ENCODE data around the gene SPAG6. TPM values are rescaled to one million over a fixed set of nuclear protein-coding genes. Genes with fewer than 3 reads are reported as not detected.

Gene SPAG6
- total RNA-seq, 6 experiments from 2014 or later: not detected

DNA sequence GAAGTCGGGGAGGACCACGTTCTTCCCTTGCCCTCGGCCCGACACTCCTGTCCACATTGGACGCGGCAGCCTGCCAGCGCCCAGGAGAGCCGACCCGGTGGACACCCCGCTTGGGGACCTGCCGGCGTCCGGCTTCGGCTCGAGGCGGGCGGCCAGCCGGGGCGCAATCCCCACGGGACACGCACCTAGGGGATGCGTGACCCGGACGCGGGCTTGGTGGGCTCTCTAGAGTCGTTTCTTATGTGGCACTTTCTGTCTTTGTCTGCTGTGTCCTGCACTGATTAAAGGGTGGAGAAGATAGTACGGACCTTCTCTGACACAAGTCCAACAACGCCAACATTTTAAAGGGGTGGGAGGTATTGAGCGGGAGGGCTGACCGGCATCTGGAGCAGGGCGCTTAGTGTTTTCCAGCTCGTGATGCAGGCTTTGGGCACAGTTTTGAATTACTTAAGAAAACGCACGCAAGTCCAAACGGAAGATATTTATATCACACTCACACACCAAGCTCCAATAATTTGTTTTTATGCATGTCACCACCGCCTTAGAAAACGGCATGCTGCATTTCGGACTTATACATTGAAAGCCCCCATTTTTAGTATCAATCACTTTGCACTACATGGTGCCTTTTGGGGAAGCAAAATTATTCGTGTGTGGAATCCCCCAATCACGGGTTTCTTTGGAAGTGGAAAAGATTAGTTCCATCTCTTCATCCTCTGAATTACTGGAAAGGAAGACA is 3.9 kb upstream of the SPAG6 start:
- TF ChIP-seq, protein P1, sequence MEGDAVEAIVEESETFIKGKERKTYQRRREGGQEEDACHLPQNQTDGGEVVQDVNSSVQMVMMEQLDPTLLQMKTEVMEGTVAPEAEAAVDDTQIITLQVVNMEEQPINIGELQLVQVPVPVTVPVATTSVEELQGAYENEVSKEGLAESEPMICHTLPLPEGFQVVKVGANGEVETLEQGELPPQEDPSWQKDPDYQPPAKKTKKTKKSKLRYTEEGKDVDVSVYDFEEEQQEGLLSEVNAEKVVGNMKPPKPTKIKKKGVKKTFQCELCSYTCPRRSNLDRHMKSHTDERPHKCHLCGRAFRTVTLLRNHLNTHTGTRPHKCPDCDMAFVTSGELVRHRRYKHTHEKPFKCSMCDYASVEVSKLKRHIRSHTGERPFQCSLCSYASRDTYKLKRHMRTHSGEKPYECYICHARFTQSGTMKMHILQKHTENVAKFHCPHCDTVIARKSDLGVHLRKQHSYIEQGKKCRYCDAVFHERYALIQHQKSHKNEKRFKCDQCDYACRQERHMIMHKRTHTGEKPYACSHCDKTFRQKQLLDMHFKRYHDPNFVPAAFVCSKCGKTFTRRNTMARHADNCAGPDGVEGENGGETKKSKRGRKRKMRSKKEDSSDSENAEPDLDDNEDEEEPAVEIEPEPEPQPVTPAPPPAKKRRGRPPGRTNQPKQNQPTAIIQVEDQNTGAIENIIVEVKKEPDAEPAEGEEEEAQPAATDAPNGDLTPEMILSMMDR (IDR thresholded peaks at IDR 0.05): no peak
- Mint-ChIP-seq H3K9me3 (peaks cover 13% of the 10 kb centered on the region), H3K4me1 (ENCODE audit: low read depth) (peaks cover 24% of the 10 kb centered on the region), H3K4me3 (peak overlapping the region; percentile 91), H3K36me3 (ENCODE audit: low read depth) (peaks cover 21% of the 10 kb centered on the region), H3K27me3 (ENCODE audit: insufficient read depth) (peaks cover 50% of the 10 kb centered on the region), H3K27ac (peak overlapping the region; percentile 68)
- no peak for DNase-seq

DNA sequence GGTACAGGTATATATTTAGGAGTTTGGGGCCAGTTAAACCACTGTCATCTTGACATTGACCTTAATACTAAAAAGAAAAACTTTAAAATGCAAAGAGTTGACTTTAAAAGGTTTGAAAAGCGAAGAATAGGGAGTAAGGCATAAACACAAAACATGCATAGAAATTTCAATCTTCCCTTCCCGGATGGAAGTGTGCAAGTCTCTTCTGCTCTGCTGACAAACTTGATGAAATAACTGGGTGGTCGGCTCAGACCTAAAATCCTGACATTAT is 3.4 kb upstream of the SPAG6 start:
- TF ChIP-seq, protein P1 (IDR thresholded peaks at IDR 0.05): no peak
- H3K9me3 Mint-ChIP-seq: peaks cover 12% of the 10 kb centered on the region
- H3K27me3 Mint-ChIP-seq (ENCODE audit: insufficient read depth): peaks cover 49% of the 10 kb centered on the region
- H3K4me3 Mint-ChIP-seq: peak overlapping the region; percentile 91
- peaks cover 23% of the 10 kb centered on the region for H3K4me1 Mint-ChIP-seq (ENCODE audit: low read depth)
- DNase-seq: no peak
- peaks cover 22% of the 10 kb centered on the region for H3K36me3 Mint-ChIP-seq (ENCODE audit: low read depth)
- no peak overlapping the region for H3K27ac Mint-ChIP-seq

DNA sequence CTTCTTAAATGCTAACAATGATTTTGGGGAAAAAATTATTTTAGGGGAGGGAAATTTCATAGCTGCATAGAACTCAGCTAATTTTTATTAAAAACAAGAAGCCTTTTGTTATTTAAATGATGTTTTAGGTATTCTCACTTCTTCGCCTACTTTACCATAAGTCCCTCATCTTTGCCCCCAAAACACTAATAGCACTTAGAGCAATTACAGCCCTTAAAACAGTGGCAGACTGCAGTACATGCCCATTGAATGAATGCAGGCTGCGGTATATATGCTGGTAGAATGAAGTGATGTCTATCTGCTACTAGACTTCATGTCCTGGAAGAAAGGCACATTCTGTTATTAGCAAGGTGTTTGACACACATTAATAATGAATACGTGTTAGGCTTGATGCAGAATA is 2.9 kb upstream of the SPAG6 start:
- TF ChIP-seq, protein P1 (IDR thresholded peaks at IDR 0.05): no peak
- Mint-ChIP-seq H3K4me1 (ENCODE audit: low read depth) (peaks cover 18% of the 10 kb centered on the region), H3K27ac (no peak overlapping the region), H3K9me3 (peaks cover 6% of the 10 kb centered on the region), H3K36me3 (ENCODE audit: low read depth) (peaks cover 17% of the 10 kb centered on the region), H3K4me3 (no peak overlapping the region), H3K27me3 (ENCODE audit: insufficient read depth) (peaks cover 47% of the 10 kb centered on the region)
- no peak for DNase-seq

DNA sequence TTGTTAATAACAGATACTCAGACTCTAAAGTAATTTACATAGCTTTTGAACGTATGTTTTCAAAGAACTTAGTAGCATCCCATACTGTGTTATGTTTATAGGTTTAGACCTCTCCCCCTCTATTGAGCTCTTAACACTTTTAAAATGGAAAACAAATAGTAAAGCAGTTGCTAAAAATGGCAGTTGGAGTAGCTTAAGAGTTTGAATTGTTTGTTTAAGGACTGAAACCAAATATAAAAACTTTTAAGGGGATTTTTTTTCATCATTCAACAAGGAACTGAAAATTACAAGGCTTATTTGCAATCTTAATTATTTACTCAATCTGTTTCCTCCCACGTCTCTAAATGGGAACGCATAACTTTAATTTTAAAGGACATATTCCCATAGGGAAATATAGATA is 1.6 kb upstream of the SPAG6 start:
- Mint-ChIP-seq H3K36me3 (ENCODE audit: low read depth) (peaks cover 14% of the 10 kb centered on the region; the same call in 1 of the 2 replicates), H3K9me3 (peaks cover 4% of the 10 kb centered on the region; the same call in 1 of the 2 replicates), H3K4me3 (no peak overlapping the region), H3K27ac (no peak overlapping the region), H3K4me1 (ENCODE audit: low read depth) (peaks cover 17% of the 10 kb centered on the region), H3K27me3 (ENCODE audit: insufficient read depth) (peaks cover 45% of the 10 kb centered on the region)
- TF ChIP-seq, protein P1 (IDR thresholded peaks at IDR 0.05): no peak
- no peak for DNase-seq

DNA sequence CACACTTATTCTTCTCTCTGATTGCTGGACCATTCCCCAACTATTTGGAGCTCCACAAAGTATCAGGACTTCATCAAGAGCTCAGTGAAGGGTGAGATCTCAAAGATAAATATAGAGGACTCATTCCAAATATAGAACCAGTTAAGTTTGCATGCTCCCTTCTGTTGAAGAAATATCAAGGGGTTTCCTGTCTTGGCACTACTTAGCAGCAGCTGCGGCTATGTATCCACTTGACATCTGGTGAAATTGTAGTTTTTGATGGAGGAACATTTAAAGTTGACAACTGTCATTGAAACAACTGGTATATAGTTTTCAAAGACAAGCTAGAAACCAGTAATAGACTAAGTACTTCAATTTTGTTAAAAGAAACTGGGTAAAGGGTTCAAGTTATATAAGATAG is 1.0 kb upstream of the SPAG6 start:
- Mint-ChIP-seq H3K36me3 (ENCODE audit: low read depth) (peaks cover 14% of the 10 kb centered on the region; the same call in 1 of the 2 replicates), H3K27ac (no peak overlapping the region), H3K4me1 (ENCODE audit: low read depth) (peaks cover 17% of the 10 kb centered on the region), H3K27me3 (ENCODE audit: insufficient read depth) (peaks cover 45% of the 10 kb centered on the region), H3K4me3 (no peak overlapping the region), H3K9me3 (peaks cover 4% of the 10 kb centered on the region; the same call in 1 of the 2 replicates)
- DNase-seq: no peak
- TF ChIP-seq, protein P1 (IDR thresholded peaks at IDR 0.05): no peak

All from HFFc6 (cell line).